Urinary bladder (tissue), 4 donors: ENCODE measurements around the gene INSYN1. TPM values are rescaled to one million over a fixed set of nuclear protein-coding genes. Genes with fewer than 3 reads are reported as not detected.

ENCODE experiments used
- DNase-seq: peaks from one replicate; pipeline ENCODE4 v3.0.0-alpha.2; 2015; ENCODE audit errors: extremely low spot score
- H3K27ac ChIP-seq: one replicate; pipeline ENCODE4 v1.5.1; 2013; ENCODE audit warnings: low read depth, mild to moderate bottlenecking, moderate library complexity
- H3K36me3 ChIP-seq: one replicate; pipeline ENCODE4 v1.6.1; 2013; ENCODE audit warnings: mild to moderate bottlenecking, moderate library complexity; ENCODE audit not compliant: insufficient read depth
- H3K4me1 ChIP-seq: one replicate; pipeline ENCODE4 v1.6.1; 2013; ENCODE audit warnings: mild to moderate bottlenecking, moderate library complexity; ENCODE audit not compliant: insufficient read depth
- H3K4me3 ChIP-seq: one replicate; pipeline ENCODE4 v1.5.1; 2013; ENCODE audit warnings: low read depth, low read length
- WGBS: extraction: QIAGEN DNeasy Blood & Tissue Kit; methylation state at CpG from one replicate; pipeline ENCODE4 v1.1.7; 2013; 5-methylcytosine and 5-hydroxymethylcytosine counted together
- polyA plus RNA-seq: library from polyadenylated mRNA; stranded (reverse); fragments of 200-250 nt; gene quantifications from one replicate; pipeline ENCODE4 v1.2.3, GENCODE V29; 2013
- total RNA-seq: library from RNA; depleted of rRNA; stranded (reverse); fragments of >200 nt; gene quantifications from one replicate; pipeline ENCODE4 v1.2.3, GENCODE V29; 2014
- donor health status: healthy with polysubstance abuse.
- donor health status: healthy.

INSYN1 gene
- total and polyA plus RNA-seq, 2 donors, result 7.3 to 12.2 TPM

DNA sequence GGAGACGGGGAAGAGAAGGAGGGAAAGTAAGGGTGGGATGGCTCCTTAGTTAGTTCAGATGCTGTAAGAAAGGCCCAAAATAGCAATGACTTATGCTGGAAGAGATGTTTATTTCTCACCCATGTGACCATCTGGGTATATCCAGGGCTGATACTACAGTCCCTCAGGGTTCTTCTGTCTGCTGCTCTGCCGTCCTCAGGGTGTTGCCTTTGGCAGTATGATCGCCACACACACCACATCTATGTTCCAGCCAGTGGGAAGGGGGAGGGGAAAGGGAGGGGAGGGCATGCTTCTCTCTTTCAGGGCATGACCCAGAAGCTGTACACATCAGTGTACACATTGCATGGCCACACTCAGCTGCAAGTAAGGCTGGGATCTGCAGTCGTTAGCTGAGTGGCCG is 58.7 kb downstream of the INSYN1 start:
- Histone ChIP-seq H3K4me3 (no peak overlapping the region), H3K27ac (no peak overlapping the region), H3K36me3 (no peaks in the 10 kb centered on the region), H3K4me1 (no peaks in the 10 kb centered on the region)
- 39% methylated on average over 5 of the region's 5 CpGs for WGBS
- no peak for DNase-seq

- H3K27ac ChIP-seq, result no peak overlapping the region
- WGBS, result 36% methylated on average over 6 of the region's 6 CpGs
- H3K4me3 ChIP-seq, result no peak overlapping the region
- H3K4me1 ChIP-seq, result no peaks in the 10 kb centered on the region
- no peaks in the 10 kb centered on the region for H3K36me3 ChIP-seq
- DNase-seq, result no peak
Observed at GRCh38 chr15:73691396-73691795, 61.8 kb downstream of the INSYN1 start.

- H3K36me3 ChIP-seq, result no peaks in the 10 kb centered on the region
- H3K27ac ChIP-seq, result no peak overlapping the region
- H3K4me3 ChIP-seq, result no peak overlapping the region
- no peaks in the 10 kb centered on the region for H3K4me1 ChIP-seq
- DNase-seq, result no peak
- 87% methylated on average over 6 of the region's 6 CpGs for WGBS
Observed at GRCh38 chr15:73688455-73688854, 64.7 kb downstream of the INSYN1 start.

DNA sequence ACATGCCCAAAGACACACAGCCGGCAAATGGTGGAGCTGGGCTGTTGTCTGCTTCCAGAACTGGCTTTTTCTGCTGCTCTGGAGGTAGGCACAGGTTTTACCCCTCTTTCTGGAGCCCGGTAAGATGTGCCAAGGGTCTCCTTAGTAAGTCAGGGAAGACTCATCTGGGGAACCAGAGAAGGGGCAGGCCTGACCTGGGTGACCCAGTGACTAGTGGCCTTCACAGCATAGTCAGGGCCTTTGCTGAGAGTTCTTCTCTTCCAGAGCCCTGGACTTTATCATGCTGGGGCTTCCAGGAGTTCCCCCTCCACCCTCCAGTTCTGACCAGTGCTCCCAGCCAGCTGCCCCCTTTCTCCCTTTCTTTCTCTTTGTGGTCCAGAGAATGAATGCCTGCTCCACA is 65.8 kb downstream of the INSYN1 start:
- DNase-seq, result no peak
- H3K4me1 ChIP-seq, result no peaks in the 10 kb centered on the region
- 94% methylated on average over 2 of the region's 2 CpGs for WGBS
- H3K4me3 ChIP-seq, result no peak overlapping the region
- H3K27ac ChIP-seq, result no peak overlapping the region
- no peaks in the 10 kb centered on the region for H3K36me3 ChIP-seq

- Histone ChIP-seq H3K4me1 (no peaks in the 10 kb centered on the region), H3K27ac (no peak overlapping the region), H3K4me3 (no peak overlapping the region), H3K36me3 (no peaks in the 10 kb centered on the region)
- 48% methylated on average over 4 of the region's 4 CpGs for WGBS
- no peak for DNase-seq
Observed at GRCh38 chr15:73686781-73687256, 66.3 kb downstream of the INSYN1 start.

- no peaks in the 10 kb centered on the region for H3K4me1 ChIP-seq
- 66% methylated on average over 6 of the region's 6 CpGs for WGBS
- DNase-seq, result no peak
- no peak overlapping the region for H3K27ac ChIP-seq
- no peaks in the 10 kb centered on the region for H3K36me3 ChIP-seq
- no peak overlapping the region for H3K4me3 ChIP-seq
Observed at GRCh38 chr15:73685981-73686380, 67.2 kb downstream of the INSYN1 start.

Other genes starting within 250 kb of the INSYN1 start
- 179 TPM for gene NPTN, start 120.0 kb downstream of the INSYN1 start, total RNA-seq
- gene NPTN, start 120.0 kb downstream of the INSYN1 start, polyA plus RNA-seq, result 276 TPM
- gene CD276, start 69.0 kb downstream of the INSYN1 start, total RNA-seq, result 40.6 TPM
- gene CD276, start 69.0 kb downstream of the INSYN1 start, polyA plus RNA-seq, result 55.4 TPM
- not detected for gene TBC1D21, start 120.2 kb upstream of the INSYN1 start, total RNA-seq
- not detected for gene TBC1D21, start 120.2 kb upstream of the INSYN1 start, polyA plus RNA-seq
- gene LOXL1, start 173.1 kb upstream of the INSYN1 start, total RNA-seq, result 56.2 TPM
- gene LOXL1, start 173.1 kb upstream of the INSYN1 start, polyA plus RNA-seq, result 57.9 TPM
- 8.4 TPM for gene STOML1, start 238.9 kb upstream of the INSYN1 start, total RNA-seq
- 25.5 TPM for gene STOML1, start 238.9 kb upstream of the INSYN1 start, polyA plus RNA-seq
- gene PML, start 241.4 kb upstream of the INSYN1 start, total RNA-seq, result 22.3 TPM
- gene PML, start 241.4 kb upstream of the INSYN1 start, polyA plus RNA-seq, result 36.5 TPM